Measurements from ENCODE around the gene ADGRG2.
A peak's percentile ranks its signal among the peaks of the same experiment; 100 is the strongest.

GRCh38 chrX:19017271-19017670 is 105.0 kb downstream of the ADGRG2 start:
- TF ChIP-seq CTCF (conservative IDR thresholded peaks at IDR 0.05; ENCODE audit: low read depth, low read length), result peak; percentile 85
- TF ChIP-seq EZH2 (IDR thresholded peaks at IDR 0.05; ENCODE audit: low read length, unreplicated experiment), result no peak
- no peak for TF ChIP-seq EZH2phosphoT487 (IDR thresholded peaks at IDR 0.05; ENCODE audit: borderline replicate concordance, low read length)
